SU-DHL-6 (cell line): ENCODE data around the gene BRD4.

Experiments
- CTCF ChIP-seq: fragments of 200-600 bp; sonication (generic); IDR thresholded peaks from one replicate; pipeline ENCODE4 v1.5.1; 2017; ENCODE audit warnings: antibody characterized with exemption, mild to moderate bottlenecking, low read length, moderate library complexity; ENCODE audit not compliant: insufficient read depth, poor library complexity, severe bottlenecking
- EZH2phosphoT487 ChIP-seq: fragments of 200-600 bp; sonication (generic), shearing (Covaris generic); conservative IDR thresholded peaks from 2 replicates; pipeline ENCODE4 v1.6.1; 2018; ENCODE audit warnings: mild to moderate bottlenecking, antibody characterized with exemption, low read length, moderate library complexity, mixed read lengths

DNA sequence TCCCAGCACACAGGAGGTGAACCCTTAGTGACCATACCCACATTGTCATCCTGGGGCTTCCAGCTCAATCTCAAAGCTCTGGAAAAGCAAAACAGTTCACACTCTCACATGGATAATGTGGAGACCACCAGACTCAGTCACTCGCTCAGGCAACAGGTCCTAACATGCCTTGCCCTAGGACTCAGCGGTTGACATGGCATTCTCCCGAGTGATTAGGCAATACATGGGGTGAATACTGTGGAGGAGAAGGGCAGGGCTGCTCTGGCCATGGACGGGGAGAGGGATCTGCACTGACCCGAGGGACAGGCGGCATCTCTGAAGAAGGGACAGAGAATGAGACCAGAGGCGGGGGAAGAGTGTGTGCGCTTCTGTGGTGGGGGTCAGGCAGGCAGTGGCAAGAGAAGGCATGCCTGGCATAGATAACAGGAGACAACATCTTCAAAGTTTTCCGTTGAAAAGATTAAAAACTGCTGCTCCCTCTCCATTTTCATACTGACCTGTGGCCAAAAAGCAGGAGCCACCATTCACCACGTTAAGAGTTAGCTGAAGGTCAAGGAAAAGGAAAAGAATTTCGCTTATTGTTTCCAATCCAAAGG is 55.6 kb downstream of the BRD4 start:
- TF ChIP-seq CTCF, result no peak
- no peak for TF ChIP-seq EZH2phosphoT487
